ENCODE measurements around the gene LINGO1. TPM values are rescaled to one million over a fixed set of nuclear protein-coding genes. Genes with fewer than 3 reads are reported as not detected.

Gene LINGO1
- total and polyA plus RNA-seq, 9 of the 15 experiments (the other 6 are each of a cell fraction or from before 2014, with no cell fraction given): 0.07 to 15.3 (median 2.1) TPM

DNA sequence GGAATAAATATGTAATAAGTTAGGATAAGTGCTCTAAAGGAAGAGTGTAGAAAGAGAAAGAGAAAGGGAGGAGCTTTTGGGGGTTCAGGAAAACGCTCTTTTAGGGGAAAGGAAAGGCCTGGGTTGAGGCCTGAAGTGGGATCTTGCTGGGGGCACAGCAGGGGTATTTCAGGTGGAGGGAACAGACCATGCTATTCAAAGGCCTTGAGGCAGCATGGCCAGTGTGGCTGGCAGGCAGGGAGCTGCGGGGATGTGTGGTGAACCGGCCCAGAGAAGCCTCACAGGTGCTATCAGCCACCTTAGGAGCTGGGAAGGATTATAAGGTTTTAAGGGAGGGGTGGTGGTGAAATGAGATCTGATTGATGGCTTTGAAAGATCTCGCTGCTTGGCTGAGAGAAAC is 66.6 kb downstream of the LINGO1 start:
- FAIRE-seq (no peak), ATAC-seq (no peak), DNase-seq (ENCODE audit: extremely low read depth in 1 of 4, low spot score in 3 of 4) (no peak)
- Histone ChIP-seq H3K4me2 (ENCODE audit: insufficient read depth, low read length) (no peak overlapping the region), H3K4me3 (no peak overlapping the region), H3K9ac (ENCODE audit: insufficient read depth in 1 of 2, low read depth in 2 of 2, low read length in 2 of 2) (peak overlapping the region in 1 of 2 experiments; percentile 55; a peak in 1 of 4 replicates), H3K36me3 (ENCODE audit: control insufficient read depth, insufficient read depth, low read length) (no peaks in the 10 kb centered on the region), H3K4me1 (replicated peaks in 1 of 2; ENCODE audit: control insufficient read depth in 2 of 2, insufficient read depth in 2 of 2, low read length in 2 of 2) (peaks cover 11 to 14% of the 10 kb centered on the region in 2 experiments), H2AFZ (ENCODE audit: low read depth, low read length) (no peak overlapping the region), H3K9me3 (replicated peaks; ENCODE audit: control insufficient read depth, insufficient read depth, low read depth, low read length) (no peaks in the 10 kb centered on the region), H3K79me2 (ENCODE audit: control insufficient read depth, insufficient read depth, low read length) (no peaks in the 10 kb centered on the region), H3K9me1 (ENCODE audit: control insufficient read depth, insufficient read depth, low read length) (no peaks in the 10 kb centered on the region), H3K27me3 (ENCODE audit: control insufficient read depth in 2 of 2, insufficient read depth in 2 of 2, low read length in 2 of 2) (peaks cover 19% of the 10 kb centered on the region in 2 experiments; a peak in 4 of 5 replicates), H3K27ac (ENCODE audit: extremely low read depth, low read depth, low read length) (no peak overlapping the region), H4K20me1 (replicated peaks; ENCODE audit: control insufficient read depth, insufficient read depth, low read length) (no peaks in the 10 kb centered on the region)
- intact Hi-C loops (cut with micrococcal nuclease): no loop called here
- WGBS (ENCODE audit: insufficient coverage, low coverage, missing lambda C conversion rate): 7% methylated on average over 3 of the region's 4 CpGs
- in situ Hi-C loops (cut with MboI): no loop called here
- ChIA-PET POLR2A (interaction anchor here (0.5 to 0.8 kb wide), 3 partner anchors 226 to 1878 kb away, joined by 3 to 5 read pairs (median 4); no protein-coding TSS in a partner anchor), CTCF (ENCODE audit: low intra/inter-chr PET ratio) (no interaction called here)
- TF ChIP-seq RCOR1 (IDR thresholded peaks at IDR 0.05; ENCODE audit: borderline replicate concordance in 1 of 2, low read depth in 2 of 2, low read length in 2 of 2) (no peak), IFI16 (CRISPR knock-in tag; IDR thresholded peaks at IDR 0.05) (no peak), HDAC2 (IDR thresholded peaks at IDR 0.05) (no peak), RBBP5 (IDR thresholded peaks at IDR 0.05; ENCODE audit: borderline replicate concordance, insufficient read depth, low read length, poor library complexity, severe bottlenecking) (no peak), ZNF589 (CRISPR knock-in tag; IDR thresholded peaks at IDR 0.05; ENCODE audit: low read depth) (no peak), ZNF57 (CRISPR knock-in tag; IDR thresholded peaks at IDR 0.05) (no peak), MEF2A (IDR thresholded peaks at IDR 0.05; ENCODE audit: control insufficient read depth, low read depth, low read length) (no peak), PTBP1 (IDR thresholded peaks at IDR 0.05; ENCODE audit: low read depth, low read length) (no peak), ZKSCAN8 (CRISPR knock-in tag; IDR thresholded peaks at IDR 0.05) (no peak), NFATC3 (IDR thresholded peaks at IDR 0.05) (no peak), RBM25 (IDR thresholded peaks at IDR 0.05; ENCODE audit: low read depth, low read length, severe bottlenecking) (no peak), FOXJ3 (CRISPR knock-in tag; IDR thresholded peaks at IDR 0.05) (no peak)
- TF ChIP-seq, protein P1, sequence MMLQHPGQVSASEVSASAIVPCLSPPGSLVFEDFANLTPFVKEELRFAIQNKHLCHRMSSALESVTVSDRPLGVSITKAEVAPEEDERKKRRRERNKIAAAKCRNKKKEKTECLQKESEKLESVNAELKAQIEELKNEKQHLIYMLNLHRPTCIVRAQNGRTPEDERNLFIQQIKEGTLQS (IDR thresholded peaks at IDR 0.05): no peak
- TF ChIP-seq, protein P1 (CRISPR knock-in tag; conservative IDR thresholded peaks at IDR 0.05): no peak
- TF ChIP-seq, protein P2, sequence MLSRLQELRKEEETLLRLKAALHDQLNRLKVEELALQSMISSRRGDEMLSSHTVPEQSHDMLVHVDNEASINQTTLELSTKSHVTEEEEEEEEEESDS (CRISPR knock-in tag; IDR thresholded peaks at IDR 0.05): no peak
- TF ChIP-seq, protein P3, sequence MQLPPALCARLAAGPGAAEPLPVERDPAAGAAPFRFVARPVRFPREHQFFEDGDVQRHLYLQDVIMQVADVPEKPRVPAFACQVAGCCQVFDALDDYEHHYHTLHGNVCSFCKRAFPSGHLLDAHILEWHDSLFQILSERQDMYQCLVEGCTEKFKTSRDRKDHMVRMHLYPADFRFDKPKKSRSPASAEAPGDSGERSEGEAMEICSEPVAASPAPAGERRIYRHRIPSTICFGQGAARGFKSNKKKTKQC (CRISPR knock-in tag; IDR thresholded peaks at IDR 0.05): no peak
- TF ChIP-seq, protein P4, sequence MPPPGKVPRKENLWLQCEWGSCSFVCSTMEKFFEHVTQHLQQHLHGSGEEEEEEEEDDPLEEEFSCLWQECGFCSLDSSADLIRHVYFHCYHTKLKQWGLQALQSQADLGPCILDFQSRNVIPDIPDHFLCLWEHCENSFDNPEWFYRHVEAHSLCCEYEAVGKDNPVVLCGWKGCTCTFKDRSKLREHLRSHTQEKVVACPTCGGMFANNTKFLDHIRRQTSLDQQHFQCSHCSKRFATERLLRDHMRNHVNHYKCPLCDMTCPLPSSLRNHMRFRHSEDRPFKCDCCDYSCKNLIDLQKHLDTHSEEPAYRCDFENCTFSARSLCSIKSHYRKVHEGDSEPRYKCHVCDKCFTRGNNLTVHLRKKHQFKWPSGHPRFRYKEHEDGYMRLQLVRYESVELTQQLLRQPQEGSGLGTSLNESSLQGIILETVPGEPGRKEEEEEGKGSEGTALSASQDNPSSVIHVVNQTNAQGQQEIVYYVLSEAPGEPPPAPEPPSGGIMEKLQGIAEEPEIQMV (tag; conservative IDR thresholded peaks at IDR 0.05; ENCODE audit: low read depth): no peak
- BruUV-seq (replicated peaks): no TSS peak
